Suprapubic skin (tissue), 3 donors: ENCODE measurements around the gene CUL7.

Experiments used
- EP300 ChIP-seq: sonication (generic); formaldehyde crosslinking; IDR thresholded peaks from one replicate; pipeline ENCODE4 v1.6.1; 2017; ENCODE audit warnings: antibody characterized with exemption
- TF ChIP-seq, protein P1 (sequence below), 2 donors: fragments of 200-600 bp in 1 of 2; fragments of 450-650 bp in 1 of 2; sonication (generic) in 1 of 2; IDR thresholded peaks; one replicate each; pipeline ENCODE4 v1.5.1; 2016 to 2019; ENCODE audit warnings: antibody characterized with exemption in 2 of 2, mild to moderate bottlenecking in 1 of 2, moderate library complexity in 1 of 2

DNA sequence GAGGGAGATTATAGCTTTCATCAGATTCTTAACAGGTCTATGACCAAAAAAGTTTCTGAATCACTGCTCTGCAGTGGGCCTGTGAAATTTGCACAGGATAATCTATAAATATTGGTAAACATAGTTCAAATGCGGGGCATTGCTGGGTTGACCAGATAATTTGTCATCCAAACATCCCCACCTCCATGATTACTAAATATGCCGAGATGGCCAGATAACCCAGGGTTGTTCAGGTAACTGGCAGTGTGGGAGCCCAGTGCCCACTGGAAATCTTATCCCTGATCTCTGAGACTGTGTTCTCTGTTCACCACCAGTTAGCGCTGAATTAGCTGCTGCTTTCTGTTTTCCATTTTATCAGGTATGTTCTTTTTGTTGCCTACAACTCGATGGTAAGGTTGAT lies 43.9 kb upstream of the CUL7 start:
- TF ChIP-seq, protein P1, sequence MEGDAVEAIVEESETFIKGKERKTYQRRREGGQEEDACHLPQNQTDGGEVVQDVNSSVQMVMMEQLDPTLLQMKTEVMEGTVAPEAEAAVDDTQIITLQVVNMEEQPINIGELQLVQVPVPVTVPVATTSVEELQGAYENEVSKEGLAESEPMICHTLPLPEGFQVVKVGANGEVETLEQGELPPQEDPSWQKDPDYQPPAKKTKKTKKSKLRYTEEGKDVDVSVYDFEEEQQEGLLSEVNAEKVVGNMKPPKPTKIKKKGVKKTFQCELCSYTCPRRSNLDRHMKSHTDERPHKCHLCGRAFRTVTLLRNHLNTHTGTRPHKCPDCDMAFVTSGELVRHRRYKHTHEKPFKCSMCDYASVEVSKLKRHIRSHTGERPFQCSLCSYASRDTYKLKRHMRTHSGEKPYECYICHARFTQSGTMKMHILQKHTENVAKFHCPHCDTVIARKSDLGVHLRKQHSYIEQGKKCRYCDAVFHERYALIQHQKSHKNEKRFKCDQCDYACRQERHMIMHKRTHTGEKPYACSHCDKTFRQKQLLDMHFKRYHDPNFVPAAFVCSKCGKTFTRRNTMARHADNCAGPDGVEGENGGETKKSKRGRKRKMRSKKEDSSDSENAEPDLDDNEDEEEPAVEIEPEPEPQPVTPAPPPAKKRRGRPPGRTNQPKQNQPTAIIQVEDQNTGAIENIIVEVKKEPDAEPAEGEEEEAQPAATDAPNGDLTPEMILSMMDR (IDR thresholded peaks at IDR 0.05): no peak
- no peak for TF ChIP-seq EP300
